ENCODE data around the gene PEAK3.
A peak's percentile ranks its signal among the peaks of the same experiment; 100 is the strongest.

Gene PEAK3

GRCh38 chr19:2236314-2237050 lies 45.5 kb downstream of the PEAK3 start, which contains the start of the genes PLEKHJ1 and SF3A2:
Gene PLEKHJ1 (minus strand): TSS chr19:2236329. CDS start chr19:2236248, 81 bp downstream.
Gene SF3A2 (plus strand): TSS chr19:2236824. CDS start chr19:2243419, 6,595 bp downstream.
- H3K4me1 Mint-ChIP-seq (ENCODE audit: low read depth), result peaks cover 51% of the 10 kb centered on the region
- H3K27ac Mint-ChIP-seq, result peak within 1 kb of the TSS; percentile 98
- H3K9me3 Mint-ChIP-seq, result no peaks in the 10 kb centered on the region
- peaks cover 31% of the 10 kb centered on the region for H3K36me3 Mint-ChIP-seq (ENCODE audit: low read depth)
- no peaks in the 10 kb centered on the region for H3K27me3 Mint-ChIP-seq (ENCODE audit: low read depth)
- peak within 1 kb of the TSS; percentile 98 for H3K4me3 Mint-ChIP-seq

GRCh38 chr19:2236064-2236313 lies 46.0 kb downstream of the PEAK3 start:
- Mint-ChIP-seq H3K9me3 (no peaks in the 10 kb centered on the region), H3K4me1 (ENCODE audit: low read depth) (peaks cover 46% of the 10 kb centered on the region), H3K4me3 (peak overlapping the region; percentile 98), H3K27me3 (ENCODE audit: low read depth) (no peaks in the 10 kb centered on the region), H3K27ac (peak overlapping the region; percentile 98), H3K36me3 (ENCODE audit: low read depth) (peaks cover 31% of the 10 kb centered on the region)

GRCh38 chr19:2235381-2236063 lies 46.5 kb downstream of the PEAK3 start:
- H3K36me3 Mint-ChIP-seq (ENCODE audit: low read depth), result peaks cover 31% of the 10 kb centered on the region
- H3K27ac Mint-ChIP-seq, result peak overlapping the region; percentile 79
- H3K4me3 Mint-ChIP-seq, result peak overlapping the region; percentile 93
- H3K4me1 Mint-ChIP-seq (ENCODE audit: low read depth), result peaks cover 42% of the 10 kb centered on the region
- no peaks in the 10 kb centered on the region for H3K27me3 Mint-ChIP-seq (ENCODE audit: low read depth)
- no peaks in the 10 kb centered on the region for H3K9me3 Mint-ChIP-seq

- Mint-ChIP-seq H3K27me3 (ENCODE audit: low read depth) (no peaks in the 10 kb centered on the region), H3K27ac (peak overlapping the region; percentile 79), H3K36me3 (ENCODE audit: low read depth) (peaks cover 31% of the 10 kb centered on the region), H3K4me3 (peak overlapping the region; percentile 93), H3K9me3 (no peaks in the 10 kb centered on the region), H3K4me1 (ENCODE audit: low read depth) (peaks cover 38% of the 10 kb centered on the region)
Observed at GRCh38 chr19:2234996-2235380, 47.0 kb downstream of the PEAK3 start.

GRCh38 chr19:2233601-2234280 lies 48.2 kb downstream of the PEAK3 start:
- no peaks in the 10 kb centered on the region for H3K9me3 Mint-ChIP-seq
- H3K27me3 Mint-ChIP-seq (ENCODE audit: low read depth), result no peaks in the 10 kb centered on the region
- H3K27ac Mint-ChIP-seq, result peak overlapping the region; percentile 57
- H3K36me3 Mint-ChIP-seq (ENCODE audit: low read depth), result peaks cover 28% of the 10 kb centered on the region
- peak overlapping the region; percentile 93 for H3K4me3 Mint-ChIP-seq
- H3K4me1 Mint-ChIP-seq (ENCODE audit: low read depth), result peaks cover 31% of the 10 kb centered on the region

- Mint-ChIP-seq H3K4me1 (ENCODE audit: low read depth) (peaks cover 19% of the 10 kb centered on the region), H3K27ac (no peak overlapping the region), H3K4me3 (no peak overlapping the region), H3K9me3 (no peaks in the 10 kb centered on the region), H3K27me3 (ENCODE audit: low read depth) (no peaks in the 10 kb centered on the region), H3K36me3 (ENCODE audit: low read depth) (peaks cover 16% of the 10 kb centered on the region)
Observed at GRCh38 chr19:2232286-2233151, 49.5 kb downstream of the PEAK3 start.

GRCh38 chr19:2231621-2232221 lies 50.3 kb downstream of the PEAK3 start:
- no peaks in the 10 kb centered on the region for H3K9me3 Mint-ChIP-seq
- H3K36me3 Mint-ChIP-seq (ENCODE audit: low read depth), result peaks cover 15% of the 10 kb centered on the region

GRCh38 chr19:2230807-2231533 lies 51.0 kb downstream of the PEAK3 start:
- Mint-ChIP-seq H3K9me3 (no peaks in the 10 kb centered on the region), H3K27ac (no peak overlapping the region), H3K4me3 (no peak overlapping the region), H3K36me3 (ENCODE audit: low read depth) (peaks cover 12% of the 10 kb centered on the region), H3K4me1 (ENCODE audit: low read depth) (peaks cover 13% of the 10 kb centered on the region), H3K27me3 (ENCODE audit: low read depth) (no peaks in the 10 kb centered on the region)

More at GRCh38 chr19:2231621-2232221, 50.3 kb downstream of the PEAK3 start:
- Mint-ChIP-seq H3K27me3 (ENCODE audit: low read depth) (no peaks in the 10 kb centered on the region), H3K4me1 (ENCODE audit: low read depth) (peaks cover 16% of the 10 kb centered on the region), H3K27ac (no peak overlapping the region), H3K4me3 (no peak overlapping the region)

GRCh38 chr19:2230033-2230531 lies 51.9 kb downstream of the PEAK3 start:
- no peaks in the 10 kb centered on the region for H3K27me3 Mint-ChIP-seq (ENCODE audit: low read depth)
- no peaks in the 10 kb centered on the region for H3K9me3 Mint-ChIP-seq
- no peak overlapping the region for H3K27ac Mint-ChIP-seq
- H3K4me1 Mint-ChIP-seq (ENCODE audit: low read depth), result peaks cover 10% of the 10 kb centered on the region
- no peak overlapping the region for H3K4me3 Mint-ChIP-seq
- H3K36me3 Mint-ChIP-seq (ENCODE audit: low read depth), result peaks cover 9% of the 10 kb centered on the region

GRCh38 chr19:2229103-2230032 lies 52.6 kb downstream of the PEAK3 start:
- H3K4me1 Mint-ChIP-seq (ENCODE audit: low read depth), result peaks cover 5% of the 10 kb centered on the region
- H3K36me3 Mint-ChIP-seq (ENCODE audit: low read depth), result peaks cover 12% of the 10 kb centered on the region
- no peaks in the 10 kb centered on the region for H3K27me3 Mint-ChIP-seq (ENCODE audit: low read depth)
- no peak overlapping the region for H3K4me3 Mint-ChIP-seq
- H3K27ac Mint-ChIP-seq, result no peak overlapping the region
- H3K9me3 Mint-ChIP-seq, result no peaks in the 10 kb centered on the region

GRCh38 chr19:2228157-2229030 lies 53.6 kb downstream of the PEAK3 start:
- H3K4me3 Mint-ChIP-seq, result no peak overlapping the region
- H3K27ac Mint-ChIP-seq, result no peak overlapping the region
- peaks cover 14% of the 10 kb centered on the region for H3K36me3 Mint-ChIP-seq (ENCODE audit: low read depth)
- no peaks in the 10 kb centered on the region for H3K4me1 Mint-ChIP-seq (ENCODE audit: low read depth)
- no peaks in the 10 kb centered on the region for H3K9me3 Mint-ChIP-seq
- no peaks in the 10 kb centered on the region for H3K27me3 Mint-ChIP-seq (ENCODE audit: low read depth)

Measured in T-helper 1 cell treated with Interleukin-12 subunit alpha and Interleukin-12 subunit beta and Interleukin-4 antibody, amounts not matched to agents 30 μg/mL and 1 μg/mL, for 36 hours (primary cell).